Hepatocyte (in vitro differentiated cells): ENCODE measurements around the gene CHADL. TPM values are rescaled to one million over a fixed set of nuclear protein-coding genes. Genes with fewer than 3 reads are reported as not detected.

ENCODE experiments used
- DNase-seq: peaks from one replicate; pipeline ENCODE4 v3.0.0-alpha.2; 2016; ENCODE audit warnings: low spot score
- H2AFZ ChIP-seq: fragments of 200-600 bp; sonication (generic); 2 replicates; pipeline ENCODE4 v1.6.0; 2016; ENCODE audit warnings: antibody characterized with exemption, mild to moderate bottlenecking
- H3K27ac ChIP-seq: fragments of 200-600 bp; sonication (generic); 2 replicates; pipeline ENCODE4 v1.5.1; 2016; ENCODE audit warnings: mild to moderate bottlenecking
- H3K27me3 ChIP-seq: fragments of 200-600 bp; sonication (generic); 2 replicates; pipeline ENCODE4 v1.6.1; 2016
- H3K36me3 ChIP-seq: fragments of 200-600 bp; sonication (generic); replicated peaks from 2 replicates; pipeline ENCODE4 v1.5.1; 2016; ENCODE audit warnings: low read depth; ENCODE audit not compliant: insufficient read depth
- H3K4me1 ChIP-seq: fragments of 200-600 bp; sonication (generic); 2 replicates; pipeline ENCODE4 v1.5.1; 2016; ENCODE audit warnings: mild to moderate bottlenecking, moderate library complexity; ENCODE audit not compliant: insufficient read depth
- H3K4me2 ChIP-seq: fragments of 200-600 bp; sonication (generic); 2 replicates; pipeline ENCODE4 v1.6.0; 2016
- H3K4me3 ChIP-seq: fragments of 200-600 bp; sonication (generic); 2 replicates; pipeline ENCODE4 v1.5.1; 2016; ENCODE audit warnings: mild to moderate bottlenecking
- H3K79me2 ChIP-seq: fragments of 200-600 bp; sonication (generic); 2 replicates; pipeline ENCODE4 v1.6.0; 2017; ENCODE audit warnings: mild to moderate bottlenecking
- H3K9me2 ChIP-seq: fragments of 200-600 bp; sonication (generic); replicated peaks from 2 replicates; pipeline ENCODE4 v1.6.0; 2017; ENCODE audit warnings: mild to moderate bottlenecking; ENCODE audit not compliant: insufficient read depth
- H3K9me3 ChIP-seq: fragments of 200-600 bp; sonication (generic); 2 replicates; pipeline ENCODE4 v1.5.1; 2016; ENCODE audit warnings: low read depth, mild to moderate bottlenecking
- H4K20me1 ChIP-seq: fragments of 200-600 bp; sonication (generic); 2 replicates; pipeline ENCODE4 v1.6.0; 2016; ENCODE audit warnings: mild to moderate bottlenecking; ENCODE audit not compliant: insufficient read depth, poor library complexity, severe bottlenecking
- CTCF ChIP-seq: fragments of 200-600 bp; sonication (generic); IDR thresholded peaks from 2 replicates; pipeline ENCODE4 v1.5.1; 2016; ENCODE audit warnings: antibody characterized with exemption, mild to moderate bottlenecking; ENCODE audit not compliant: poor library complexity
- EZH2 ChIP-seq: fragments of 200-600 bp; sonication (generic); IDR thresholded peaks from 2 replicates; pipeline ENCODE4 v1.6.1; 2016; ENCODE audit warnings: antibody characterized with exemption, mild to moderate bottlenecking, borderline replicate concordance
- EZH2phosphoT487 ChIP-seq: fragments of 200-600 bp; sonication (generic); IDR thresholded peaks from one replicate; pipeline ENCODE4 v1.6.1; 2018; ENCODE audit warnings: antibody characterized with exemption, mild to moderate bottlenecking, low read depth, moderate library complexity; ENCODE audit not compliant: unreplicated experiment, severe bottlenecking
- WGBS: methylation state at CpG from one replicate; pipeline ENCODE4 v1.1.6; 2016; ENCODE audit warnings: low lambda C conversion rate; ENCODE audit errors: missing lambda C conversion rate; 5-methylcytosine and 5-hydroxymethylcytosine counted together
- polyA plus RNA-seq: library from polyadenylated mRNA; unstranded; fragments of >200 nt; fragmentation: Nextera tagmentation; extraction: Ambion mirVana; gene quantifications from 2 replicates; pipeline ENCODE4 v1.2.1, GENCODE V29; 2016
- total RNA-seq: library from RNA; depleted of rRNA; stranded (reverse); fragments of >200 nt; gene quantifications from 2 replicates; pipeline ENCODE4 v1.2.3, GENCODE V29; 2014

Gene CHADL
- total and polyA plus RNA-seq, 2 experiments from 2014 or later, result 1.00 to 1.4 TPM

GRCh38 chr22:41280854-41281253 is 40.1 kb upstream of the CHADL start:
- Histone ChIP-seq H3K27me3 (no peaks in the 10 kb centered on the region), H3K4me2 (no peak overlapping the region), H2AFZ (no peak overlapping the region), H4K20me1 (no peaks in the 10 kb centered on the region), H3K9me2 (no peaks in the 10 kb centered on the region), H3K36me3 (no peaks in the 10 kb centered on the region), H3K4me3 (no peak overlapping the region), H3K4me1 (no peaks in the 10 kb centered on the region), H3K27ac (no peak overlapping the region), H3K9me3 (no peaks in the 10 kb centered on the region), H3K79me2 (peaks cover 44% of the 10 kb centered on the region)
- 100% methylated on average over 2 of the region's 2 CpGs for WGBS
- DNase-seq, result no peak
- no peak for TF ChIP-seq CTCF
- TF ChIP-seq EZH2, result no peak
- TF ChIP-seq EZH2phosphoT487, result no peak

- no peaks in the 10 kb centered on the region for H3K9me2 ChIP-seq
- H3K9me3 ChIP-seq, result no peaks in the 10 kb centered on the region
- no peaks in the 10 kb centered on the region for H3K4me1 ChIP-seq
- no peak overlapping the region for H3K4me3 ChIP-seq
- WGBS, result 89% methylated on average over 3 of the region's 3 CpGs
- no peaks in the 10 kb centered on the region for H3K36me3 ChIP-seq
- H3K27me3 ChIP-seq, result no peaks in the 10 kb centered on the region
- H4K20me1 ChIP-seq, result no peaks in the 10 kb centered on the region
- H3K79me2 ChIP-seq, result peaks cover 44% of the 10 kb centered on the region
- H3K4me2 ChIP-seq, result no peak overlapping the region
- no peak overlapping the region for H3K27ac ChIP-seq
- no peak for DNase-seq
- no peak for TF ChIP-seq CTCF
- TF ChIP-seq EZH2phosphoT487, result no peak
- H2AFZ ChIP-seq, result no peak overlapping the region
These were observed 39.3 kb upstream of the CHADL start for GRCh38 chr22:41280065-41280464.

GRCh38 chr22:41274856-41275255 is 34.1 kb upstream of the CHADL start:
- H3K27me3 ChIP-seq, result no peaks in the 10 kb centered on the region
- no peaks in the 10 kb centered on the region for H3K4me1 ChIP-seq
- H3K27ac ChIP-seq, result no peak overlapping the region
- no peaks in the 10 kb centered on the region for H3K36me3 ChIP-seq
- no peak overlapping the region for H3K4me3 ChIP-seq
- H2AFZ ChIP-seq, result no peak overlapping the region
- peaks cover 6% of the 10 kb centered on the region for H3K79me2 ChIP-seq
- 100% methylated on average over 4 of the region's 4 CpGs for WGBS
- H3K9me3 ChIP-seq, result no peaks in the 10 kb centered on the region
- no peaks in the 10 kb centered on the region for H3K9me2 ChIP-seq
- no peak for DNase-seq
- no peak overlapping the region for H3K4me2 ChIP-seq
- TF ChIP-seq EZH2, result no peak
- no peak for TF ChIP-seq EZH2phosphoT487
- TF ChIP-seq CTCF, result no peak
- H4K20me1 ChIP-seq, result no peaks in the 10 kb centered on the region

- Histone ChIP-seq H3K27ac (no peak overlapping the region), H3K4me3 (no peak overlapping the region), H3K27me3 (no peaks in the 10 kb centered on the region), H3K4me2 (no peak overlapping the region), H4K20me1 (no peaks in the 10 kb centered on the region), H3K79me2 (peaks cover under 1% of the 10 kb centered on the region), H3K9me2 (no peaks in the 10 kb centered on the region), H2AFZ (no peak overlapping the region), H3K4me1 (no peaks in the 10 kb centered on the region), H3K36me3 (no peaks in the 10 kb centered on the region), H3K9me3 (no peaks in the 10 kb centered on the region)
- TF ChIP-seq CTCF, result no peak
- TF ChIP-seq EZH2phosphoT487, result no peak
- no peak for TF ChIP-seq EZH2
- WGBS, result over 99% methylated on average over 7 of the region's 7 CpGs
- DNase-seq, result no peak
These were observed 32.4 kb upstream of the CHADL start for GRCh38 chr22:41273128-41273527.
